CD14-positive monocyte (primary cell): Measurements from ENCODE around the gene TSEN34. TPM values are rescaled to one million over a fixed set of nuclear protein-coding genes. Genes with fewer than 3 reads are reported as not detected.

Source experiments
- DNase-seq, 3 donors: peaks; one replicate each; pipeline ENCODE4 v3.0.0-alpha.2; 2011 to 2022
- H2AFZ ChIP-seq: 2 replicates; pipeline ENCODE4 v1.6.0; 2012; ENCODE audit warnings: mild to moderate bottlenecking, low read depth, low read length, inconsistent platforms; ENCODE audit not compliant: insufficient read depth, poor library complexity, severe bottlenecking
- H3K27ac ChIP-seq, 2 donors: 1 replicate in 1 of 2; 2 replicates in 1 of 2; pipeline ENCODE4 v1.5.1; 2012 to 2013; ENCODE audit warnings: low read length in 2 of 2, control low read depth in 1 of 2, inconsistent platforms in 1 of 2, low read depth in 1 of 2, mild to moderate bottlenecking in 1 of 2
- H3K27me3 ChIP-seq, 2 donors: one replicate each; pipeline versions ENCODE4 v1.6.0 to v1.6.1; 2011 to 2013; ENCODE audit warnings: low read length in 2 of 2; ENCODE audit not compliant: control insufficient read depth in 2 of 2, insufficient read depth in 2 of 2
- H3K36me3 ChIP-seq, 2 donors: replicated peaks in 1 of 2; 1 replicate in 1 of 2; 2 replicates in 1 of 2; pipeline versions ENCODE4 v1.5.1 to v1.6.1; 2012 to 2013; ENCODE audit warnings: low read length in 2 of 2, control low read depth in 1 of 2, inconsistent platforms in 1 of 2, mild to moderate bottlenecking in 1 of 2; ENCODE audit not compliant: insufficient read depth in 2 of 2, control insufficient read depth in 1 of 2
- H3K4me1 ChIP-seq, 2 donors: 1 replicate in 1 of 2; 2 replicates in 1 of 2; pipeline versions ENCODE4 v1.5.1 to v1.6.1; 2012 to 2013; ENCODE audit warnings: low read length in 2 of 2, control low read depth in 1 of 2, inconsistent platforms in 1 of 2, mild to moderate bottlenecking in 1 of 2, moderate library complexity in 1 of 2; ENCODE audit not compliant: insufficient read depth in 2 of 2, control insufficient read depth in 1 of 2
- H3K4me2 ChIP-seq: replicated peaks from 2 replicates; pipeline ENCODE3; 2012; ENCODE audit warnings: low read length, moderate library complexity, mild to moderate bottlenecking; ENCODE audit not compliant: poor library complexity, severe bottlenecking; ENCODE audit errors: extremely low read depth
- H3K4me3 ChIP-seq, 3 experiments: fragments of 200-600 bp in 1 of 3; sonication (generic) in 1 of 3; replicated peaks in 1 of 3; 1 replicate in 2 of 3; 2 replicates in 1 of 3; pipeline ENCODE4 v1.5.1; 2011 to 2013; ENCODE audit warnings: low read length in 3 of 3, mild to moderate bottlenecking in 3 of 3, control low read depth in 2 of 3, low read depth in 2 of 3, inconsistent platforms in 1 of 3, moderate library complexity in 1 of 3
- H3K79me2 ChIP-seq: 2 replicates; pipeline ENCODE4 v1.6.0; 2012; ENCODE audit warnings: mild to moderate bottlenecking, control low read depth, inconsistent platforms, low read length, moderate library complexity; ENCODE audit not compliant: insufficient read depth
- H3K9ac ChIP-seq: 2 replicates; pipeline ENCODE4 v1.6.0; 2017; ENCODE audit warnings: low read length, mild to moderate bottlenecking; ENCODE audit not compliant: insufficient read depth, poor library complexity, severe bottlenecking
- H3K9me3 ChIP-seq, 2 donors: replicated peaks in 1 of 2; 1 replicate in 1 of 2; 2 replicates in 1 of 2; pipeline versions ENCODE4 v1.5.1 to v1.6.1; 2012 to 2013; ENCODE audit warnings: low read length in 2 of 2, control low read depth in 1 of 2; ENCODE audit not compliant: control insufficient read depth in 1 of 2, insufficient read depth in 1 of 2
- H4K20me1 ChIP-seq: 2 replicates; pipeline ENCODE4 v1.6.0; 2012; ENCODE audit warnings: mild to moderate bottlenecking, low read length, control low read depth, moderate library complexity; ENCODE audit not compliant: insufficient read depth
- H3K27ac Mint-ChIP-seq, 7 donors: one replicate each; pipeline ENCODE4 v1.8.0; 2020; ENCODE audit warnings: mild to moderate bottlenecking in 7 of 7, mixed read lengths in 7 of 7, moderate library complexity in 6 of 7, inconsistent platforms in 2 of 7
- H3K27me3 Mint-ChIP-seq, 3 donors: one replicate each; pipeline ENCODE4 v1.8.0; 2021 to 2022; ENCODE audit warnings: low read depth in 3 of 3, mild to moderate bottlenecking in 3 of 3, mixed read lengths in 3 of 3, moderate library complexity in 3 of 3, inconsistent platforms in 1 of 3
- H3K36me3 Mint-ChIP-seq, 2 donors: one replicate each; pipeline ENCODE4 v1.8.0; 2020; ENCODE audit warnings: mixed read lengths in 2 of 2, inconsistent platforms in 1 of 2, mild to moderate bottlenecking in 1 of 2
- H3K4me1 Mint-ChIP-seq: one replicate; pipeline ENCODE4 v1.8.0; 2020; ENCODE audit warnings: mild to moderate bottlenecking, mixed read lengths
- H3K4me3 Mint-ChIP-seq, 2 donors: one replicate each; pipeline ENCODE4 v1.8.0; 2020; ENCODE audit warnings: mild to moderate bottlenecking in 2 of 2, mixed read lengths in 2 of 2, moderate library complexity in 1 of 2
- H3K9me3 Mint-ChIP-seq, 7 donors: one replicate each; pipeline ENCODE4 v1.8.0; 2020 to 2022; ENCODE audit warnings: mixed read lengths in 7 of 7, mild to moderate bottlenecking in 6 of 7, moderate library complexity in 6 of 7, inconsistent platforms in 2 of 7
- whole genome bisulfite sequencing: methylation state at CpG from one replicate; pipeline ENCODE4 v1.1.5; 2013; ENCODE audit warnings: missing lambda C conversion rate; ENCODE audit not compliant: insufficient coverage; 5-methylcytosine and 5-hydroxymethylcytosine counted together
- intact Hi-C, 2 donors: fragments of 100-400 bp; cut with micrococcal nuclease; formaldehyde crosslinking; loops; one replicate each; pipeline versions ENCODE4 v1.15.0 to v1.15.1; 2023
- polyA plus RNA-seq, 3 donors: library from polyadenylated mRNA; depleted of rRNA in 1 of 3; unstranded in 2 of 3; stranded (reverse) in 1 of 3; fragments of 300-500 nt in 2 of 3; fragments of >200 nt in 1 of 3; fragmentation: Illumina TruSeq in 2 of 3; gene quantifications; 1 replicate in 2 of 3; 2 replicates in 1 of 3; pipeline ENCODE4 v1.2.3, GENCODE V29; 2012 to 2021
- TF ChIP-seq, protein P1 (sequence below): fragments of 200-600 bp; IDR thresholded peaks from one replicate; pipeline ENCODE4 v1.8.0; 2022; ENCODE audit warnings: antibody characterized with exemption, mild to moderate bottlenecking

The TSEN34 gene
- polyA plus RNA-seq, 3 donors, result 59.3 to 125 (median 109) TPM

DNA sequence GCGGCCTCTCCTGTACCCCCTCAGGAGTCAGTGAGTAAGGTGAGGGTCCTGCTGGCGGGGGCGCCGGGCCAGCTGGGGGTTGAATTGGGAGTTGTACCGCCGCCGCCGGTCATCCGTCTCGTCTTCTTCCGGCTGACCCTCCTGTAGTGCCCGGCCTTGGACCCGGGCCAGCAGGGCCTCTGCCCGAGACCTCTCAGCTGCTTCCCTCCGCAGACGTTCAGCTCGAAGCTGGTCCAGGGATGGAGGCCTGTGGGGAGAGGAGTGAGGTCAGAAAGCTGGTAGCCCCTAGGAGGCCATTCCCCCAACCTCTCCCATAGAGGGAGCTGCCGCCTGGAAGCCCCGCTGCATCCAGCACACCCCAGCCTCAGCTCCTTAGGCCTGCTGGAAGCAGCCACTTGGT, 35.4 kb upstream of the TSEN34 start:
- Mint-ChIP-seq H3K4me1 (peaks cover 26% of the 10 kb centered on the region), H3K27ac (peak overlapping the region in 2 of 7 donors; percentile 18 to 46), H3K4me3 (no peak overlapping the region), H3K36me3 (peaks cover 61 to 71% of the 10 kb centered on the region in 2 donors), H3K9me3 (no peaks in the 10 kb centered on the region), H3K27me3 (peaks cover 0 to 2% (median 2%) of the 10 kb centered on the region in 3 donors)
- Histone ChIP-seq H3K9ac (no peak overlapping the region), H3K4me1 (peaks cover 20 to 25% of the 10 kb centered on the region in 2 donors), H3K79me2 (peaks cover 40% of the 10 kb centered on the region), H3K36me3 (peaks cover 70 to 75% of the 10 kb centered on the region in 2 donors), H3K9me3 (no peaks in the 10 kb centered on the region), H3K4me2 (no peak overlapping the region), H2AFZ (no peak overlapping the region), H3K27ac (no peak overlapping the region), H4K20me1 (peaks cover 82% of the 10 kb centered on the region), H3K4me3 (no peak overlapping the region), H3K27me3 (no peaks in the 10 kb centered on the region)
- WGBS, result 93% methylated on average over 12 of the region's 19 CpGs
- DNase-seq, result no peak
- TF ChIP-seq, protein P1, sequence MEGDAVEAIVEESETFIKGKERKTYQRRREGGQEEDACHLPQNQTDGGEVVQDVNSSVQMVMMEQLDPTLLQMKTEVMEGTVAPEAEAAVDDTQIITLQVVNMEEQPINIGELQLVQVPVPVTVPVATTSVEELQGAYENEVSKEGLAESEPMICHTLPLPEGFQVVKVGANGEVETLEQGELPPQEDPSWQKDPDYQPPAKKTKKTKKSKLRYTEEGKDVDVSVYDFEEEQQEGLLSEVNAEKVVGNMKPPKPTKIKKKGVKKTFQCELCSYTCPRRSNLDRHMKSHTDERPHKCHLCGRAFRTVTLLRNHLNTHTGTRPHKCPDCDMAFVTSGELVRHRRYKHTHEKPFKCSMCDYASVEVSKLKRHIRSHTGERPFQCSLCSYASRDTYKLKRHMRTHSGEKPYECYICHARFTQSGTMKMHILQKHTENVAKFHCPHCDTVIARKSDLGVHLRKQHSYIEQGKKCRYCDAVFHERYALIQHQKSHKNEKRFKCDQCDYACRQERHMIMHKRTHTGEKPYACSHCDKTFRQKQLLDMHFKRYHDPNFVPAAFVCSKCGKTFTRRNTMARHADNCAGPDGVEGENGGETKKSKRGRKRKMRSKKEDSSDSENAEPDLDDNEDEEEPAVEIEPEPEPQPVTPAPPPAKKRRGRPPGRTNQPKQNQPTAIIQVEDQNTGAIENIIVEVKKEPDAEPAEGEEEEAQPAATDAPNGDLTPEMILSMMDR, result no peak
- intact Hi-C loops, result no loop called here

DNA sequence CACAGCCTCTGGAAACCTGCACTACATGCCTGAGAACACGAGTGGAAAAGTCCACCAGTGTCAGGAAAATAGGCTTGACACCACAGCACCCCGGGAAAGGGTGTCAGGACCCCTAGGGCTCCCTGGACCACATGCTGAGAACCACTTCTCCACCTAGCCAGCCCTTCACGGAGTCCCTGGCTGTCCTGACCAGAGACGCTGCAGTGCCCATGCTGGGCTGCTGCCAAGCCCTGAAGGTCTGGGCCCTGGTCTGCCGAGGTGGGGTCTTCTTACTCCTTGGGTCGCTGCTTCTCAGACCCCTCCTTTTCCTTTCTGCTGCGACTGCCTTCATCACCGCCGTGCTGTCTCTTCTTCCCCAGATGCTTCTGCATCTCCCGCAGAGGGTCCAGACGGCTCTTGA, 34.6 kb upstream of the TSEN34 start:
- peaks cover 0 to 4% (median 0%) of the 10 kb centered on the region in 3 donors for H3K27me3 Mint-ChIP-seq
- H3K9me3 Mint-ChIP-seq, result no peaks in the 10 kb centered on the region
- H3K4me2 ChIP-seq, result no peak overlapping the region
- peaks cover 25 to 32% of the 10 kb centered on the region in 2 donors for H3K4me1 ChIP-seq
- no peak overlapping the region for H3K9ac ChIP-seq
- no peaks in the 10 kb centered on the region for H3K27me3 ChIP-seq
- peaks cover 44% of the 10 kb centered on the region for H3K79me2 ChIP-seq
- DNase-seq, result no peak
- H3K27ac Mint-ChIP-seq, result peak overlapping the region in 1 of 7 donors; percentile 35
- peaks cover 64 to 67% of the 10 kb centered on the region in 2 donors for H3K36me3 ChIP-seq
- no peak overlapping the region for H2AFZ ChIP-seq
- no peaks in the 10 kb centered on the region for H3K9me3 ChIP-seq
- H3K4me3 ChIP-seq, result no peak overlapping the region
- H3K36me3 Mint-ChIP-seq, result peaks cover 55 to 64% of the 10 kb centered on the region in 2 donors
- TF ChIP-seq, protein P1, result no peak
- H3K4me1 Mint-ChIP-seq, result peaks cover 32% of the 10 kb centered on the region
- WGBS, result 95% methylated on average over 9 of the region's 11 CpGs
- intact Hi-C loops, result no loop called here
- H4K20me1 ChIP-seq, result peaks cover 78% of the 10 kb centered on the region
- H3K4me3 Mint-ChIP-seq, result no peak overlapping the region
- no peak overlapping the region for H3K27ac ChIP-seq
